Epithelial cell of esophagus (primary cell): Measurements from ENCODE around the gene C16orf95.
"Not testable (repeated sequence)": the region's sequence is repeated elsewhere in the genome, so short reads cannot be mapped to it uniquely, and the experiment has no call there.

Experiments used
- DNase-seq: peaks from one replicate; pipeline ENCODE4 v3.0.0; 2010; ENCODE audit warnings: low read depth
- H3K4me3 ChIP-seq: 2 replicates; pipeline ENCODE4 v1.5.1; 2011; ENCODE audit warnings: mild to moderate bottlenecking, low read length, control low read depth
- CTCF ChIP-seq: IDR thresholded peaks from 2 replicates; pipeline ENCODE4 v1.5.1; 2011; ENCODE audit warnings: low read depth, mild to moderate bottlenecking, low read length, control low read depth, inconsistent platforms; ENCODE audit not compliant: insufficient read depth; ENCODE audit errors: missing control alignments

The C16orf95 gene

GRCh38 chr16:87263418-87264052 lies 53.7 kb downstream of the C16orf95 start:
- DNase-seq: no peak
- no peak for TF ChIP-seq CTCF
- H3K4me3 ChIP-seq: no peak overlapping the region

- no peak for TF ChIP-seq CTCF
- DNase-seq: no peak
- H3K4me3 ChIP-seq: no peak overlapping the region
Observed at GRCh38 chr16:87259431-87259830, 57.8 kb downstream of the C16orf95 start.

GRCh38 chr16:87258653-87259052 lies 58.5 kb downstream of the C16orf95 start:
- not testable (repeated sequence) for H3K4me3 ChIP-seq, DNase-seq

- H3K4me3 ChIP-seq: no peak overlapping the region
- no peak for TF ChIP-seq CTCF
- DNase-seq: no peak
Observed at GRCh38 chr16:87255866-87256265, 61.3 kb downstream of the C16orf95 start.

GRCh38 chr16:87254734-87255133 lies 62.5 kb downstream of the C16orf95 start:
- DNase-seq: no peak
- H3K4me3 ChIP-seq: no peak overlapping the region
- TF ChIP-seq CTCF: no peak

GRCh38 chr16:87254296-87254695 lies 62.9 kb downstream of the C16orf95 start:
- no peak overlapping the region for H3K4me3 ChIP-seq
- no peak for TF ChIP-seq CTCF
- no peak for DNase-seq

- TF ChIP-seq CTCF: no peak
- DNase-seq: no peak
Observed at GRCh38 chr16:87253536-87253935, 63.7 kb downstream of the C16orf95 start.

More at GRCh38 chr16:87253536-87253935, 63.7 kb downstream of the C16orf95 start:
- H3K4me3 ChIP-seq: no peak overlapping the region
